Cardiac septum (tissue), 1 donor: ENCODE data around the gene CGA. TPM values are rescaled to one million over a fixed set of nuclear protein-coding genes. Genes with fewer than 3 reads are reported as not detected.
"Not testable (repeated sequence)": the region's sequence is repeated elsewhere in the genome, so short reads cannot be mapped to it uniquely, and the experiment has no call there.

Source experiments
- DNase-seq: peaks from one replicate; pipeline ENCODE4 v3.0.0-alpha.2; 2020; ENCODE audit warnings: low spot score
- intact Hi-C: fragments of 100-400 bp; cut with DNase I; formaldehyde crosslinking; loops from one replicate; pipeline ENCODE4 v1.14.0; 2022
- long read RNA-seq: library from polyadenylated mRNA; unstranded; transcript quantifications from one replicate; pipeline ENCODE4 v2.0.0, GENCODE V29; 2021
- total RNA-seq: library from RNA; stranded (reverse); fragmentation: NEBNext Ultra II Directional; extraction: Animal tissue kit (Norgen Biotek cat#: 25700); gene quantifications from one replicate; pipeline ENCODE4 v1.2.1, GENCODE V29; 2021
- donor health status: DM: no; HTN: no; CAD: no.

Gene CGA
- total RNA-seq, result not detected
- long read RNA-seq, result 0 reads

GRCh38 chr6:87095087-87095509 lies at the start of gene CGA:
CGA (minus strand) TSS chr6:87095106; CDS start chr6:87088200, 6,906 bp downstream.
- intact Hi-C loops, result no loop called here
- DNase-seq, result no peak

DNA sequence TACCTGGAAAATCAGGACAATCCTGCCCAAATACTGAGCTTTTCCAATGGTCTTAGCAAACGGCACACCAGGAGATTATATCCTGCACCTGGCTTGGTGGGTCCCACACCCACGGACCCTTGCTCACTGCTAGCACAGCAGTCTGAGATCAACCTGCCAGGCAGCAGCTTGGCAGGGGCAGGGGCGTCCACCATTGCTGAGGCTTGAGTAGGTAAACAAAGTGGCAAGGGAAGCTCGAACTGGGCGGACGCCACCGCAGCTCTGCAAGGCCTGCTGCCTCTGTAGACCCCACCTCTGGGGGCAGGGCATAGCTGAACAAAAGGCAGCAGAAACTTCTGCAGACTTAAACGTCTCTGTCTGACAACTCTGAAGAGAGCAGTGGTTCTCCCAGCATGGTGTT lies 45.0 kb upstream of the CGA start:
- intact Hi-C loops, result loop anchor here (5.0 kb wide), 1 partner anchor 97 kb away; no protein-coding TSS in a partner anchor

GRCh38 chr6:87139236-87139635 lies 44.3 kb upstream of the CGA start:
- intact Hi-C loops, result loop anchor here (5.0 kb wide), 1 partner anchor 98 kb away; no protein-coding TSS in a partner anchor
- DNase-seq, result no peak

More for the DNA sequence above, 45.0 kb upstream of the CGA start:
- not testable (repeated sequence) for DNase-seq

DNA sequence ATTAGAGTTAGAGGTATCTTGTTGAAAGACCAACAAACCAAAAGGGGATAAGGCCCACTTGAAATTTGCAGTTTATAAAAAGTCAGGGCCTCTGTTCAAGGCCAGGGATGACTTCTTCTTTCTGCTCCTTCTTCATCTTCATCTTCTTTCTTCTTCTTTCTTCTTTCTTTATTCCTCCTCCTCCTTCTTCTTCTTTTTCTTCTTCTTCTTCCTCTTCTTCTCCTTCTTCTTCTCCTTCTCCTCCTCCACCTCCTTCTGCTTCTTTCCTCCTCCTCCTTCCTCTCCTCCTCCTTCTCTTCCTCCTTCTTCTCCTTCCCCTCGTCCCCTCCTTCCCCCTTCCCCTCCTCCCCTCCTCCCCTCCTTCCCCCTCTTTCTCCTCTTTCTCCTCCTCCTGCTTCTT lies 42.1 kb upstream of the CGA start:
- intact Hi-C loops, result loop anchor here (5.0 kb wide), 1 partner anchor 100 kb away; no protein-coding TSS in a partner anchor
- no peak for DNase-seq

DNA sequence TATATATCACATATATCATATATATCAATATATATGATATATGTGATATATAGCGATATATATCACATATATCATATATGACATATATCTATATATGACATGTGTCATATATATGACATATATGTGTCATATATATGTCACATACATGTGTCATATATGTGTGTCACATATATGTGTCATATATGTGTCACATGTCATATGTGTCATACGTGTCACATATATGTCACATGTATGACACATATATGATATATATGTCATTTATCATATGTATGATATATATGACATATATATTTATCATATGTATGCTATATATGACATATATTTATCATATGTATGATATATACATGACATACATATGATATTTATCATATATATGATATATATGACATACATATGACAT lies 32.8 kb upstream of the CGA start:
- intact Hi-C loops, result no loop called here
- no peak for DNase-seq

DNA sequence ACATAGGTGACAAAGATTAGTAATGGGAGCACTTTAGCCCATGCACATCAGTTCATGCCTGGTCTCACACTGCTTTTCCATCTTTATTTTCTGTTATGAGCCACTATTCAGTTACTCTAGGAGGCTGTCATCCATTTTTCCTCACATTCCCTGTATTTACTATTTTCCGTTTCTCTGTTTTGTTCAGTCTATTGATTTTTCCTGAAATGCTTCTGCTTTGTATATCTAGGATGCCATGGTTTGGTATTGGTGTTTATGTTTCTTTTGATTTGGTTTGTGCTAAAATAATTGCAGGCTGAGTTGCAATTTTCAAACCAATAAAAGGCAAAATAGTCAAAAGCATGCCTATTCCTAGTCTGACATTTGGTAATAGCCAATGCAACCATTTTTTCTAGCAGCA lies 31.6 kb upstream of the CGA start:
- DNase-seq, result no peak
- intact Hi-C loops, result no loop called here

DNA sequence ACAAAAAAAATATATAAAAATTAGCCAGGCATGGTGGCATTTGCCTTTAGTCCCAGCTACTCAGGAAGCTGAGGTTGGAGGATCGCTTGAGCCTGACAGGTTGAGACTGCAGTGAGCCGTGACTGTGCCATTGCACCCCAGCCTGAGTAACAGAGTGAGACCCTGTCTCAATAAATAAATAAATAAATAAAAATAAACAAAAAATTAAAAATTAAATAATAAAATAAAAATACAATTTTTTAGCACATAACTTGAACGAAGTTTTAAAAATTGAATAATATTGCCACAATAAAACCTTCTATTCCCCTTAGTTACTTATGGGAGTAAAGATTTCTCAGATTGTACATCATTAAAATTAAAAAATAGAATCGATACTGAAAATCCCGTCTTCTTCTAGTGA lies 29.2 kb upstream of the CGA start:
- intact Hi-C loops, result no loop called here
- DNase-seq, result no peak

GRCh38 chr6:87122477-87122876 lies 27.6 kb upstream of the CGA start:
- intact Hi-C loops, result no loop called here
- no peak for DNase-seq

- intact Hi-C loops, result no loop called here
- DNase-seq, result no peak
These were observed 23.1 kb upstream of the CGA start for GRCh38 chr6:87118054-87118453.

DNA sequence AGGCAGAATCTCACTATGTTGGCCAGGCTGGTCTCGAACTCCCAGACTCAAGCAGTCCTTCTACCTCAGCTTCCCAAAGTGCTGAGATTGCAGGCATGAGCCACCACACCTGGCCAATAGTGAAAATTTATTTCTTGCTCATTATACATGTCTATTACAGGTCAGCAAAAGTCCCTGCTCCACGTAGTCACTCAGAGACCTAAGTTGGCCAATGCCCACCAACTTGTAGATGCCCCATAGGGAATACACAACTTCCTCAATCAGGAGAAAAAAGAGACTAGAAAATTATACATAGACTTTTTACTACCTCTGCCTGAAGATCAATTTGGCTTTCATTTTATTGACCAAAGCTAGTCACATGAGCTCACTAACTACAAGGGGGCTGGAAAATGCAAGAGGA lies 22.0 kb upstream of the CGA start:
- intact Hi-C loops, result no loop called here
- no peak for DNase-seq

GRCh38 chr6:87115402-87116135 lies 20.7 kb upstream of the CGA start:
- intact Hi-C loops, result no loop called here
- no peak for DNase-seq

- DNase-seq, result no peak
- intact Hi-C loops, result no loop called here
These were observed 15.7 kb upstream of the CGA start for GRCh38 chr6:87110636-87111035.

DNA sequence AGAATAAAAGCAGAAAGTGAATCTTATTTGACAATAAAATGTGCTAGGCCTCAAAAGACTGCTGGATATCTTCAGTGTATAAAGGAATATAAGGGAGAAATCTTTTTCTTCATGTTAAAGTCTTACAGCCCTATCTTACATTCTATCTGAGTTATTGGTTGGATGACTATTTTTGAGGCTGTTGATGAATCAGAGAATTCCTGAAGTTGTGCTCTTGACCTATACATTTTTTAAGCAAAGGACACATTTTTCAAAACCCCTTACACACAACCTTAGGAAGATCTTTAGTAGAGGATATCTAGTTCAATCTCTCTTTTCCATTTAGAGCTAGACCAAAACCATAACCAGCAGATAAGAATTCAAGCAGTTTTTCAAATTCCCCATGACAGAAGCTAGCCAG lies 10.9 kb upstream of the CGA start:
- no peak for DNase-seq
- intact Hi-C loops, result no loop called here

DNA sequence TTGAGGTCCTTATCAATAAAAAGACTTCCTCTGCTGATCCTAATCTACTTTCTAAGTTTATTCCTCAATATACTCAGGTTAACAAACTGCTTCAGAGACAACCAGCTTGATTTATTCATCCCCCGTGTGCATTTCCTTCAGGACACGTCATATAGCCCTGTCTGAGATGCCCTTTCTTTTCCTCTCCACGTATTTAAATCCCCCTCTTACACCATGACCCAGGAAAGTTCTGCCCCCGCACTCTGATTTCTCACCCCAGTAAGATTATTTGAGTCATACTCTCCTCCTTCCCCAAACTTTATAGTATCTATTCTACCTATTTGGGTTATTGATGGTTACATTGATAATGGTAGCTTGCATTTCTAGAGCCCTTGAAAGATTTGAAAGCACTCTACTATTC lies 9.8 kb upstream of the CGA start:
- intact Hi-C loops, result no loop called here
- no peak for DNase-seq

- no peak for DNase-seq
- intact Hi-C loops, result no loop called here
These were observed 9.2 kb upstream of the CGA start for GRCh38 chr6:87103977-87104601.

DNA sequence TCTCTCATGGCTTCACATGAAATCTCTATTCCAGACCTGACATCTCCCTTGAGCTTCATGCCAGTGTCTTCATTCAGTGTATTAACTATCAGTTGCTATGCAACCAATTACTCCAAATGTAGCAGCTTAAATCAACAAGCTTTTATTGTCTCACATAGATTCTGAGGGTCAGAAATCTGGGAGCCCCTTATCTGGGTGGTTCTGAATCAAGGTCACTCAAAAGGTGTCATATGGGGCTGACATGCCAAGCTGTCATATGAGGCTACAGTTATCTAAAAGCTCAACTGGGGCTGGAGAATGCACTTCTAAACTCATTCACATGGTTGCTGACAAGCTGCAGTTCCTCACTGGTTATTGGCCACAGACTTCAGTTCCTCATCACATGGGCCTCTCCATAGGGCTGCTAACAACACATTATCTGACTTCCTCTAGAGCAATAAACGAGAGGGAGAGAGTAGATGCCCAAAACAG lies 7.3 kb upstream of the CGA start:
- DNase-seq, result no peak
- intact Hi-C loops, result no loop called here

- intact Hi-C loops, result no loop called here
- no peak for DNase-seq
These were observed 6.2 kb upstream of the CGA start for GRCh38 chr6:87101067-87101466.

- DNase-seq, result no peak
- intact Hi-C loops, result no loop called here
These were observed 5.3 kb upstream of the CGA start for GRCh38 chr6:87100216-87100615.

- intact Hi-C loops, result no loop called here
- DNase-seq, result no peak
These were observed 4.6 kb upstream of the CGA start for GRCh38 chr6:87099472-87099871.

DNA sequence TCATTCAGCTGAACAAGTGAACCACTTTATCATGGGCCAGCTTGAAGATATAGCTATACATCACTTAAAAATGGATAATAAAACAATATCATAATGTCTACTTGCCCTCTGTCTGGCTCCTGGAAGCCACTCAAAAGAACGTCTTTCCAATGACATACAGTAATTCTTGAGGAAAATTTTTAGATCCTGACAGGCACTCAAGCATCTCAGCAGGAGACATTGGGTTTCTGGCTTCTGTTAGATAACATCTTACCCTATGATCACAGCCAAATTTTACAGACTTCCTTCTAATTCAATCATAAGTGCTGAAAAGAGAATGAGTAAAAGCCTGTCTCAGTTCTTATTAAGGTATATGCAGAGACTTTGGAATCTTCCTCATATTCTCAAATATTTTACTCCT lies 330 bp downstream of the CGA start:
- intact Hi-C loops, result no loop called here
- no peak for DNase-seq

DNA sequence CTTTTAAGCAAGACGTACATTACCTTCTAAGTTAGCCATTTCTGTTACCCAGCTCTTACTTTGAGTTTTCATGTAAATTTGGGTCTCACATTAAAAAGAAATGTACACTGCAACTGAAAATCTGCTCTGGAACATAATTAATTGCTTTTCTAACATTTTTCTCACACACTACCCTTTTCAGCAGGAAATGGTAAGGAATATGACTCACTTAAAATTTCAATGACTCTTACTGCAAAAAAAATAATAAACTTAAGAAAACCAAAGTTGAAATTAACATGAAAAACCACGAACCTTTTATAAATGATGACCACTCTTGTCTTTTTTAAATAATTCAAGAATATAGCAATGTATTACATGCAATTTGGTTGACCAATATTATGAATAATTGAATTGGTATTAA lies 1.3 kb downstream of the CGA start:
- no peak for DNase-seq
- intact Hi-C loops, result no loop called here
